Liver (tissue), 3 donors: ENCODE data around the gene SYNGR4.

ENCODE experiments used
- EGR1 ChIP-seq, 2 donors: IDR thresholded peaks; 2 replicates each; pipeline ENCODE4 v1.6.1; 2016 to 2018; ENCODE audit warnings: antibody characterized with exemption in 2 of 2, low read depth in 2 of 2
- GABPA ChIP-seq, 2 donors: IDR thresholded peaks in 1 of 2; conservative IDR thresholded peaks in 1 of 2; 2 replicates each; pipeline ENCODE4 v1.6.1; 2016; ENCODE audit warnings: antibody characterized with exemption in 2 of 2, mild to moderate bottlenecking in 1 of 2, moderate library complexity in 1 of 2
- JUND ChIP-seq, 2 donors: IDR thresholded peaks; 2 replicates each; pipeline ENCODE4 v1.6.1; 2016; ENCODE audit warnings: antibody characterized with exemption in 2 of 2
- SP1 ChIP-seq: IDR thresholded peaks from 2 replicates; pipeline ENCODE4 v1.6.1; 2018; ENCODE audit warnings: antibody characterized with exemption, mild to moderate bottlenecking
- TAF1 ChIP-seq: conservative IDR thresholded peaks from 2 replicates; pipeline ENCODE4 v1.6.1; 2016; ENCODE audit warnings: antibody characterized with exemption, mild to moderate bottlenecking
- YY1 ChIP-seq: IDR thresholded peaks from 2 replicates; pipeline ENCODE4 v1.6.1; 2016; ENCODE audit warnings: antibody characterized with exemption, mild to moderate bottlenecking
- TF ChIP-seq, protein P1 (sequence below): IDR thresholded peaks from 2 replicates; pipeline ENCODE4 v1.6.1; 2016; ENCODE audit warnings: antibody characterized with exemption, mild to moderate bottlenecking
- TF ChIP-seq, protein P2 (sequence below): fragments of 150-350 bp; IDR thresholded peaks from 2 replicates; pipeline ENCODE4 v1.5.1; 2017; ENCODE audit warnings: improper control_type of control experiment, low read depth, low read length; ENCODE audit not compliant: missing input control
- TF ChIP-seq, protein P3 (sequence below): IDR thresholded peaks from 2 replicates; pipeline ENCODE4 v1.6.1; 2016; ENCODE audit warnings: antibody characterized with exemption
- TF ChIP-seq, protein P4 (sequence below): IDR thresholded peaks from 2 replicates; pipeline ENCODE4 v1.6.1; 2016; ENCODE audit warnings: antibody characterized with exemption
- donor health status: healthy.
- donor health status: healthy.

DNA sequence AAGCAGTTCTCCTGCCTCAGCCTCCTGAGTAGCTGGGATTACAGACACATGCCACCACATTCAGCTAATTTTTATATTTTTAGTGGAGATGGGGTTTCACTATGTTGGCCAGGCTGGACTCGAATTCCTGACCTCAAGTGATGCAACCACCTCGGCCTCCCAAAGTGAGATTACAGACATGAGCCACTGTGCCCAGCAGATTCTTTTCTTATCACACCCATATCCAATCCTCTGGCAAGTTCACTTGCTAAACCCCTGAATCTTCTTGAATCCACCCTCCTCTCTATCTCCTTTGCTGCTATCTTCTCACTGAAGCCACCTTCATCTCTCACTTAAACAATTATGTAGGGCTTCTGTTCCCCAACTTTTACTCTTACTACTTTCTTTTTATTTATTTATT lies 18.0 kb upstream of the SYNGR4 start:
- TF ChIP-seq, protein P1, sequence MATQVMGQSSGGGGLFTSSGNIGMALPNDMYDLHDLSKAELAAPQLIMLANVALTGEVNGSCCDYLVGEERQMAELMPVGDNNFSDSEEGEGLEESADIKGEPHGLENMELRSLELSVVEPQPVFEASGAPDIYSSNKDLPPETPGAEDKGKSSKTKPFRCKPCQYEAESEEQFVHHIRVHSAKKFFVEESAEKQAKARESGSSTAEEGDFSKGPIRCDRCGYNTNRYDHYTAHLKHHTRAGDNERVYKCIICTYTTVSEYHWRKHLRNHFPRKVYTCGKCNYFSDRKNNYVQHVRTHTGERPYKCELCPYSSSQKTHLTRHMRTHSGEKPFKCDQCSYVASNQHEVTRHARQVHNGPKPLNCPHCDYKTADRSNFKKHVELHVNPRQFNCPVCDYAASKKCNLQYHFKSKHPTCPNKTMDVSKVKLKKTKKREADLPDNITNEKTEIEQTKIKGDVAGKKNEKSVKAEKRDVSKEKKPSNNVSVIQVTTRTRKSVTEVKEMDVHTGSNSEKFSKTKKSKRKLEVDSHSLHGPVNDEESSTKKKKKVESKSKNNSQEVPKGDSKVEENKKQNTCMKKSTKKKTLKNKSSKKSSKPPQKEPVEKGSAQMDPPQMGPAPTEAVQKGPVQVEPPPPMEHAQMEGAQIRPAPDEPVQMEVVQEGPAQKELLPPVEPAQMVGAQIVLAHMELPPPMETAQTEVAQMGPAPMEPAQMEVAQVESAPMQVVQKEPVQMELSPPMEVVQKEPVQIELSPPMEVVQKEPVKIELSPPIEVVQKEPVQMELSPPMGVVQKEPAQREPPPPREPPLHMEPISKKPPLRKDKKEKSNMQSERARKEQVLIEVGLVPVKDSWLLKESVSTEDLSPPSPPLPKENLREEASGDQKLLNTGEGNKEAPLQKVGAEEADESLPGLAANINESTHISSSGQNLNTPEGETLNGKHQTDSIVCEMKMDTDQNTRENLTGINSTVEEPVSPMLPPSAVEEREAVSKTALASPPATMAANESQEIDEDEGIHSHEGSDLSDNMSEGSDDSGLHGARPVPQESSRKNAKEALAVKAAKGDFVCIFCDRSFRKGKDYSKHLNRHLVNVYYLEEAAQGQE: no peak
- TF ChIP-seq TAF1: no peak
- TF ChIP-seq, protein P2, sequence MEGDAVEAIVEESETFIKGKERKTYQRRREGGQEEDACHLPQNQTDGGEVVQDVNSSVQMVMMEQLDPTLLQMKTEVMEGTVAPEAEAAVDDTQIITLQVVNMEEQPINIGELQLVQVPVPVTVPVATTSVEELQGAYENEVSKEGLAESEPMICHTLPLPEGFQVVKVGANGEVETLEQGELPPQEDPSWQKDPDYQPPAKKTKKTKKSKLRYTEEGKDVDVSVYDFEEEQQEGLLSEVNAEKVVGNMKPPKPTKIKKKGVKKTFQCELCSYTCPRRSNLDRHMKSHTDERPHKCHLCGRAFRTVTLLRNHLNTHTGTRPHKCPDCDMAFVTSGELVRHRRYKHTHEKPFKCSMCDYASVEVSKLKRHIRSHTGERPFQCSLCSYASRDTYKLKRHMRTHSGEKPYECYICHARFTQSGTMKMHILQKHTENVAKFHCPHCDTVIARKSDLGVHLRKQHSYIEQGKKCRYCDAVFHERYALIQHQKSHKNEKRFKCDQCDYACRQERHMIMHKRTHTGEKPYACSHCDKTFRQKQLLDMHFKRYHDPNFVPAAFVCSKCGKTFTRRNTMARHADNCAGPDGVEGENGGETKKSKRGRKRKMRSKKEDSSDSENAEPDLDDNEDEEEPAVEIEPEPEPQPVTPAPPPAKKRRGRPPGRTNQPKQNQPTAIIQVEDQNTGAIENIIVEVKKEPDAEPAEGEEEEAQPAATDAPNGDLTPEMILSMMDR: no peak
- no peak for TF ChIP-seq EGR1 (IDR thresholded peaks at IDR 0.05; ENCODE audit: low read depth in 2 of 2)
- TF ChIP-seq YY1: no peak
- no peak for TF ChIP-seq GABPA (IDR thresholded peaks at IDR 0.05 in 1 of 2, conservative IDR thresholded peaks at IDR 0.05 in 1 of 2)
- TF ChIP-seq, protein P3, sequence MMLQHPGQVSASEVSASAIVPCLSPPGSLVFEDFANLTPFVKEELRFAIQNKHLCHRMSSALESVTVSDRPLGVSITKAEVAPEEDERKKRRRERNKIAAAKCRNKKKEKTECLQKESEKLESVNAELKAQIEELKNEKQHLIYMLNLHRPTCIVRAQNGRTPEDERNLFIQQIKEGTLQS: no peak
- TF ChIP-seq JUND (IDR thresholded peaks at IDR 0.05): no peak
- TF ChIP-seq, protein P4, sequence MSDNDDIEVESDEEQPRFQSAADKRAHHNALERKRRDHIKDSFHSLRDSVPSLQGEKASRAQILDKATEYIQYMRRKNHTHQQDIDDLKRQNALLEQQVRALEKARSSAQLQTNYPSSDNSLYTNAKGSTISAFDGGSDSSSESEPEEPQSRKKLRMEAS: no peak
- no peak for TF ChIP-seq SP1
